Mucosa of stomach (tissue), 1 donor: ENCODE measurements around the gene HLA-G.
"Not testable (repeated sequence)": the region's sequence is repeated elsewhere in the genome, so short reads cannot be mapped to it uniquely, and the experiment has no call there.

Experiments used
- H3K27me3 ChIP-seq: one replicate; pipeline ENCODE4 v1.7.0; 2013; ENCODE audit warnings: mild to moderate bottlenecking, low read length; ENCODE audit not compliant: control insufficient read depth, insufficient read depth
- H3K36me3 ChIP-seq: one replicate; pipeline ENCODE4 v1.7.0; 2013; ENCODE audit warnings: low read length; ENCODE audit not compliant: control insufficient read depth, insufficient read depth
- H3K4me1 ChIP-seq: one replicate; pipeline ENCODE4 v1.7.0; 2013; ENCODE audit warnings: mild to moderate bottlenecking, low read length; ENCODE audit not compliant: control insufficient read depth, insufficient read depth
- H3K4me3 ChIP-seq: one replicate; pipeline ENCODE4 v1.7.0; 2013; ENCODE audit warnings: low read length
- H3K9ac ChIP-seq: one replicate; pipeline ENCODE4 v1.7.0; 2013; ENCODE audit warnings: mild to moderate bottlenecking, low read length, moderate library complexity
- H3K9me3 ChIP-seq: one replicate; pipeline ENCODE4 v1.7.0; 2013; ENCODE audit warnings: mild to moderate bottlenecking, low read length, moderate library complexity; ENCODE audit not compliant: control insufficient read depth
- donor health status: Pancreatic carcinoma.

The HLA-G gene

DNA sequence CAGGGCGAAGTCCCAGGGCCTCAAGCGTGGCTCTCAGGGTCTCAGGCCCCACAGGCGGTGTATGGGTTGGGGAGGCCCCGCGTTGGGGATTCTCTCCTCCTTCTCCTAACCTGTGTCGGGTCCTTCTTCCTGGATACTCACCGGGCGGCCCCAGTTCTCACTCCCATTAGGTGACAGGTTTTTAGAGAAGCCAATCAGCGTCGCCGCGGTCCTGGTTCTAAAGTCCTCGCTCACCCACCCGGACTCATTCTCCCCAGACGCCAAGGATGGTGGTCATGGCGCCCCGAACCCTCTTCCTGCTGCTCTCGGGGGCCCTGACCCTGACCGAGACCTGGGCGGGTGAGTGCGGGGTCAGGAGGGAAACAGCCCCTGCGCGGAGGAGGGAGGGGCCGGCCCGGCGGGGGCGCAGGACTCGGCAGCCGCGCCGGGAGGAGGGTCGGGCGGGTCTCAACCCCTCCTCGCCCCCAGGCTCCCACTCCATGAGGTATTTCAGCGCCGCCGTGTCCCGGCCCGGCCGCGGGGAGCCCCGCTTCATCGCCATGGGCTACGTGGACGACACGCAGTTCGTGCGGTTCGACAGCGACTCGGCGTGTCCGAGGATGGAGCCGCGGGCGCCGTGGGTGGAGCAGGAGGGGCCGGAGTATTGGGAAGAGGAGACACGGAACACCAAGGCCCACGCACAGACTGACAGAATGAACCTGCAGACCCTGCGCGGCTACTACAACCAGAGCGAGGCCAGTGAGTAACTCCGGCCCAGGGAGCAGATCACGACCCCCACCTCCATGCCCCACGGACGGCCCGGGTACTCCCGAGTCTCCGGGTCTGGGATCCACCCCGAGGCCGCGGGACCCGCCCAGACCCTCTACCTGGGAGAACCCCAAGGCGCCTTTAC, at the start of gene HLA-G:
TSS of gene HLA-G (plus strand) at position 247 of the 892 bp plus-strand sequence. CDS start at position 267, 20 bp downstream.
- Histone ChIP-seq H3K4me1 (peaks cover 7% of the 10 kb centered on the region), H3K4me3 (no peak within 1 kb of the TSS), H3K27me3 (peaks cover 50% of the 10 kb centered on the region), H3K9ac (peak within 1 kb of the TSS; percentile 47), H3K9me3 (no peaks in the 10 kb centered on the region), H3K36me3 (no peaks in the 10 kb centered on the region)

GRCh38 chr6:29780019-29780698, 47.5 kb upstream of the HLA-G start:
- H3K9me3 ChIP-seq, H3K9ac ChIP-seq, H3K4me1 ChIP-seq, H3K27me3 ChIP-seq, H3K4me3 ChIP-seq, H3K36me3 ChIP-seq: not testable (repeated sequence)

- Histone ChIP-seq H3K36me3 (no peaks in the 10 kb centered on the region), H3K9ac (no peak overlapping the region), H3K9me3 (no peaks in the 10 kb centered on the region), H3K4me3 (no peak overlapping the region), H3K4me1 (peaks cover 13% of the 10 kb centered on the region), H3K27me3 (peaks cover 25% of the 10 kb centered on the region)
Observed at GRCh38 chr6:29789176-29789575, 38.4 kb upstream of the HLA-G start.

DNA sequence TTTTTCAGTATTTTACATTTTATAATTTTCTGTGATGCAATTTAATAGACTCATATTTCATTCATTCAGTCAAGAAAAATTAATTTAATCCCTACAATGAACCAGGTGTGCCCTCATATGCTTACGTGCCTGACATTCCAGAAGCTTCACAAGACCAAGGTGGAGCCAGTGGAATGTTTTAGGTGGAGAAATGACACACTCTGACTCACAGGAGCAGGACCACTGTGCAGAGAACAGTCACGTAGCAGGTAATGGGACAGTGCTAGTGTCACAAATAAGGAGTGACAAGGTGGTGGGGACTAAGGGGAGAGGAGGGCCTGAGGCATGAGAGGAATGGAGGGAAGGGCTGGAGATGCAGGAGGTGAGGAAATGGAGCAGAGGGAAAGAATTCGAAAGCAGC, 37.0 kb upstream of the HLA-G start:
- no peaks in the 10 kb centered on the region for H3K9me3 ChIP-seq
- H3K9ac ChIP-seq = no peak overlapping the region
- H3K4me3 ChIP-seq = no peak overlapping the region
- H3K36me3 ChIP-seq = no peaks in the 10 kb centered on the region
- peaks cover 13% of the 10 kb centered on the region for H3K4me1 ChIP-seq
- H3K27me3 ChIP-seq = peaks cover 26% of the 10 kb centered on the region

GRCh38 chr6:29791162-29791561, 36.5 kb upstream of the HLA-G start:
- Histone ChIP-seq H3K4me3 (no peak overlapping the region), H3K9ac (no peak overlapping the region), H3K27me3 (peaks cover 26% of the 10 kb centered on the region), H3K4me1 (peaks cover 13% of the 10 kb centered on the region), H3K36me3 (no peaks in the 10 kb centered on the region), H3K9me3 (no peaks in the 10 kb centered on the region)

GRCh38 chr6:29791786-29792122, 35.9 kb upstream of the HLA-G start:
- peaks cover 26% of the 10 kb centered on the region for H3K27me3 ChIP-seq
- H3K4me1 ChIP-seq = peaks cover 13% of the 10 kb centered on the region
- peak overlapping the region; percentile 77 for H3K9ac ChIP-seq
- H3K9me3 ChIP-seq = no peaks in the 10 kb centered on the region
- peak overlapping the region; percentile 56 for H3K4me3 ChIP-seq
- H3K36me3 ChIP-seq = no peaks in the 10 kb centered on the region

GRCh38 chr6:29792123-29793035, 35.2 kb upstream of the HLA-G start:
- peak overlapping the region; percentile 56 for H3K4me3 ChIP-seq
- H3K9me3 ChIP-seq = no peaks in the 10 kb centered on the region
- peak overlapping the region; percentile 77 for H3K9ac ChIP-seq
- peaks cover 26% of the 10 kb centered on the region for H3K27me3 ChIP-seq
- H3K4me1 ChIP-seq = peaks cover 13% of the 10 kb centered on the region
- H3K36me3 ChIP-seq = no peaks in the 10 kb centered on the region

GRCh38 chr6:29793036-29793356, 34.6 kb upstream of the HLA-G start:
- H3K36me3 ChIP-seq = no peaks in the 10 kb centered on the region
- H3K4me3 ChIP-seq = no peak overlapping the region
- H3K4me1 ChIP-seq = peaks cover 13% of the 10 kb centered on the region
- no peaks in the 10 kb centered on the region for H3K9me3 ChIP-seq
- no peak overlapping the region for H3K9ac ChIP-seq
- H3K27me3 ChIP-seq = peaks cover 26% of the 10 kb centered on the region

DNA sequence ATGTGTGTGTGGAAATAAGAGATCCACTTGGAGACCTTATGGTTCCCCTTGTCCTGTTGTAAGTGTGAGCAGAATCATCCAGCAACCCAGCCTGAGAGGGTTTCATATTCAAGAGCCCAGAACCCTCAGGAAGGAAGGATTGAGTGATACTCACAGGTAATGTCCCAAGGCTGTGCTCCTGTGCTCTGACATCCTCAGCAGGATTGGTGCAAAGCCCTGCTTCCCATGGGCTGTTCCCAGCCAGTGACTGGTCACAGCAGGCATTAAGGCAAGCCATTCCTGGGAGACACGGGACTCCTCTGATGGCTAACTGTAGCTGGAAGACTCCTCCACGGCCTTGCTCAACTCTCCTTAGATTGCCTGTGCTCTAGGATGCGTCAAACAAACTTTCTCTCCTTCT, 33.8 kb upstream of the HLA-G start:
- Histone ChIP-seq H3K36me3 (no peaks in the 10 kb centered on the region), H3K9me3 (no peaks in the 10 kb centered on the region), H3K9ac (no peak overlapping the region), H3K4me3 (no peak overlapping the region), H3K27me3 (peaks cover 26% of the 10 kb centered on the region), H3K4me1 (peaks cover 13% of the 10 kb centered on the region)

DNA sequence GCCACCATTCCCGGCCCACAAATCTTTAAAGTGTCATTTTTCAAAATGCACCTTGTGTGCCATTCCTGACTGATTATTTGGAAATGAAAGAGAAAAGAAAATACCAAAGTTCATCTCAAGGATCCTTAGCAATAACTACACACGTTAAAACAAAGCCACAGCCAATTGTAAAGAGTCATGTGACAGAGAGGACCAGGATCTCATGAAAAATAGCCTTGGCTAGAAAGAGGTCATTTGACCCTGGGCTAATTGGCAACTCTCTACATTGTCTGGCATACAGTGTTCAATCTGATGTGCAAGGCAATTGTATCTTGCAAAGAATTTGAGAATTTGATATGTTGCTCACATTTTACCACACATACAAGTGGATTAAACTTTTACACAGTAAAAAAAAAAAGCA, 31.6 kb upstream of the HLA-G start:
- Histone ChIP-seq H3K27me3 (peaks cover 31% of the 10 kb centered on the region), H3K9ac (no peak overlapping the region), H3K4me1 (peaks cover 13% of the 10 kb centered on the region), H3K4me3 (no peak overlapping the region), H3K9me3 (no peaks in the 10 kb centered on the region), H3K36me3 (no peaks in the 10 kb centered on the region)

GRCh38 chr6:29797135-29797534, 30.5 kb upstream of the HLA-G start:
- no peak overlapping the region for H3K9ac ChIP-seq
- H3K9me3 ChIP-seq = no peaks in the 10 kb centered on the region
- no peaks in the 10 kb centered on the region for H3K36me3 ChIP-seq
- H3K4me1 ChIP-seq = peaks cover 6% of the 10 kb centered on the region
- H3K27me3 ChIP-seq = peaks cover 24% of the 10 kb centered on the region
- H3K4me3 ChIP-seq = no peak overlapping the region

- Histone ChIP-seq H3K9ac (no peak overlapping the region), H3K4me3 (no peak overlapping the region), H3K9me3 (no peaks in the 10 kb centered on the region), H3K4me1 (peaks cover 2% of the 10 kb centered on the region), H3K27me3 (peaks cover 17% of the 10 kb centered on the region), H3K36me3 (no peaks in the 10 kb centered on the region)
Observed at GRCh38 chr6:29797966-29798365, 29.7 kb upstream of the HLA-G start.
